Hepatocyte (in vitro differentiated cells): Measurements from ENCODE around the gene EEF1A2. TPM values are rescaled to one million over a fixed set of nuclear protein-coding genes. Genes with fewer than 3 reads are reported as not detected.

Experiments
- DNase-seq: peaks from one replicate; pipeline ENCODE4 v3.0.0-alpha.2; 2016; ENCODE audit warnings: low spot score
- H2AFZ ChIP-seq: fragments of 200-600 bp; sonication (generic); 2 replicates; pipeline ENCODE4 v1.6.0; 2016; ENCODE audit warnings: antibody characterized with exemption, mild to moderate bottlenecking
- H3K27ac ChIP-seq: fragments of 200-600 bp; sonication (generic); 2 replicates; pipeline ENCODE4 v1.5.1; 2016; ENCODE audit warnings: mild to moderate bottlenecking
- H3K27me3 ChIP-seq: fragments of 200-600 bp; sonication (generic); 2 replicates; pipeline ENCODE4 v1.6.1; 2016
- H3K36me3 ChIP-seq: fragments of 200-600 bp; sonication (generic); replicated peaks from 2 replicates; pipeline ENCODE4 v1.5.1; 2016; ENCODE audit warnings: low read depth; ENCODE audit not compliant: insufficient read depth
- H3K4me1 ChIP-seq: fragments of 200-600 bp; sonication (generic); 2 replicates; pipeline ENCODE4 v1.5.1; 2016; ENCODE audit warnings: mild to moderate bottlenecking, moderate library complexity; ENCODE audit not compliant: insufficient read depth
- H3K4me2 ChIP-seq: fragments of 200-600 bp; sonication (generic); 2 replicates; pipeline ENCODE4 v1.6.0; 2016
- H3K4me3 ChIP-seq: fragments of 200-600 bp; sonication (generic); 2 replicates; pipeline ENCODE4 v1.5.1; 2016; ENCODE audit warnings: mild to moderate bottlenecking
- H3K79me2 ChIP-seq: fragments of 200-600 bp; sonication (generic); 2 replicates; pipeline ENCODE4 v1.6.0; 2017; ENCODE audit warnings: mild to moderate bottlenecking
- H3K9me2 ChIP-seq: fragments of 200-600 bp; sonication (generic); replicated peaks from 2 replicates; pipeline ENCODE4 v1.6.0; 2017; ENCODE audit warnings: mild to moderate bottlenecking; ENCODE audit not compliant: insufficient read depth
- H3K9me3 ChIP-seq: fragments of 200-600 bp; sonication (generic); 2 replicates; pipeline ENCODE4 v1.5.1; 2016; ENCODE audit warnings: low read depth, mild to moderate bottlenecking
- H4K20me1 ChIP-seq: fragments of 200-600 bp; sonication (generic); 2 replicates; pipeline ENCODE4 v1.6.0; 2016; ENCODE audit warnings: mild to moderate bottlenecking; ENCODE audit not compliant: insufficient read depth, poor library complexity, severe bottlenecking
- CTCF ChIP-seq: fragments of 200-600 bp; sonication (generic); IDR thresholded peaks from 2 replicates; pipeline ENCODE4 v1.5.1; 2016; ENCODE audit warnings: antibody characterized with exemption, mild to moderate bottlenecking; ENCODE audit not compliant: poor library complexity
- EZH2 ChIP-seq: fragments of 200-600 bp; sonication (generic); IDR thresholded peaks from 2 replicates; pipeline ENCODE4 v1.6.1; 2016; ENCODE audit warnings: antibody characterized with exemption, mild to moderate bottlenecking, borderline replicate concordance
- EZH2phosphoT487 ChIP-seq: fragments of 200-600 bp; sonication (generic); IDR thresholded peaks from one replicate; pipeline ENCODE4 v1.6.1; 2018; ENCODE audit warnings: antibody characterized with exemption, mild to moderate bottlenecking, low read depth, moderate library complexity; ENCODE audit not compliant: unreplicated experiment, severe bottlenecking
- WGBS: methylation state at CpG from one replicate; pipeline ENCODE4 v1.1.6; 2016; ENCODE audit warnings: low lambda C conversion rate; ENCODE audit errors: missing lambda C conversion rate; 5-methylcytosine and 5-hydroxymethylcytosine counted together
- polyA plus RNA-seq: library from polyadenylated mRNA; unstranded; fragments of >200 nt; fragmentation: Nextera tagmentation; extraction: Ambion mirVana; gene quantifications from 2 replicates; pipeline ENCODE4 v1.2.1, GENCODE V29; 2016
- total RNA-seq: library from RNA; depleted of rRNA; stranded (reverse); fragments of >200 nt; gene quantifications from 2 replicates; pipeline ENCODE4 v1.2.3, GENCODE V29; 2014

Gene EEF1A2
- total and polyA plus RNA-seq, 2 experiments from 2014 or later = 12.0 to 23.5 TPM

GRCh38 chr20:63477944-63478343, 20.9 kb downstream of the EEF1A2 start:
- no peaks in the 10 kb centered on the region for H3K9me2 ChIP-seq
- H3K27ac ChIP-seq = no peak overlapping the region
- no peaks in the 10 kb centered on the region for H3K36me3 ChIP-seq
- no peak for TF ChIP-seq EZH2
- TF ChIP-seq EZH2phosphoT487 = no peak
- TF ChIP-seq CTCF = no peak
- no peak overlapping the region for H3K4me2 ChIP-seq
- WGBS = 71% methylated on average over 17 of the region's 17 CpGs
- H3K4me3 ChIP-seq = no peak overlapping the region
- H3K27me3 ChIP-seq = peaks cover 49% of the 10 kb centered on the region
- no peak overlapping the region for H2AFZ ChIP-seq
- H4K20me1 ChIP-seq = no peaks in the 10 kb centered on the region
- no peak for DNase-seq
- H3K4me1 ChIP-seq = no peaks in the 10 kb centered on the region
- no peaks in the 10 kb centered on the region for H3K79me2 ChIP-seq
- H3K9me3 ChIP-seq = no peaks in the 10 kb centered on the region

DNA sequence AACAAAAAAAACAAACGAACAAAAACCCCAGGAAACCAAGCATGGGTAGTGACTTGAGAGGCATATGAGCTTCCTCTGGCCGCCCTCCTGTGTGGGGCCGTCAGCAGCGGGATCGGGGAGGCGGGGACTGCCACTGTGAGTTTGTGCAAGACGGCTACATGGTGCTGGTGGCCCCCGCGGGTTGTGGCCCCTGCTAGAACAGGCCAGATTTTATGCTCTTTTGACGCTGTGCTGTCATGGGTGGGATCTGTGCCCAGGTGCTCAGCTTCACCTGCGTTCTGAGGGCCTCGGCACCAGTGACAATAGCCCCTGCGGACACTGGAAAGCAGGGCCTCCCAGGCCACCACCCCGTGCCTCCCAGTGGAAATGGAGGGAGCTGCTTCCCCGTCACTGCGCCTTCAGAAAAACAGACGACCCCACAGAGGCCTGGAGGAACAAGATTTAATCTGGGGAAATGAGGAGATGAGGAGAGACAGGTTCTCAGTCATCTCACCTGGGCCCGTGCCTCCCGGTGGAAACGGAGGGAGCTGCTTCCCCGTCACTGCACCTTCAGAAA, 21.7 kb downstream of the EEF1A2 start:
- Histone ChIP-seq H3K4me1 (peaks cover under 1% of the 10 kb centered on the region), H4K20me1 (no peaks in the 10 kb centered on the region), H3K4me3 (no peak overlapping the region), H3K4me2 (no peak overlapping the region), H3K9me2 (no peaks in the 10 kb centered on the region), H3K27me3 (peaks cover 49% of the 10 kb centered on the region), H2AFZ (no peak overlapping the region), H3K36me3 (no peaks in the 10 kb centered on the region), H3K27ac (no peak overlapping the region), H3K79me2 (no peaks in the 10 kb centered on the region), H3K9me3 (no peaks in the 10 kb centered on the region)
- WGBS = 51% methylated on average over 20 of the region's 21 CpGs
- no peak for DNase-seq
- TF ChIP-seq EZH2phosphoT487 = no peak
- TF ChIP-seq EZH2 = no peak
- no peak for TF ChIP-seq CTCF

GRCh38 chr20:63475209-63475608, 23.7 kb downstream of the EEF1A2 start:
- TF ChIP-seq EZH2phosphoT487 = no peak
- no peak for TF ChIP-seq CTCF
- TF ChIP-seq EZH2 = no peak
- Histone ChIP-seq H2AFZ (no peak overlapping the region), H3K9me3 (no peaks in the 10 kb centered on the region), H3K9me2 (no peaks in the 10 kb centered on the region), H3K4me2 (no peak overlapping the region), H4K20me1 (no peaks in the 10 kb centered on the region), H3K36me3 (no peaks in the 10 kb centered on the region), H3K79me2 (no peaks in the 10 kb centered on the region), H3K27me3 (peaks cover 66% of the 10 kb centered on the region), H3K4me3 (no peak overlapping the region), H3K27ac (no peak overlapping the region), H3K4me1 (peaks cover 3% of the 10 kb centered on the region)
- 20% methylated on average over 16 of the region's 16 CpGs for WGBS
- peak; percentile 60 for DNase-seq
